Astrocyte (in vitro differentiated cells and primary cell): ENCODE results near the gene PAFAH1B1.

ENCODE experiments used
- EZH2 ChIP-seq: IDR thresholded peaks from 2 replicates; pipeline ENCODE4 v1.6.1; 2012; ENCODE audit warnings: mild to moderate bottlenecking, low read length, inconsistent platforms; ENCODE audit not compliant: insufficient read depth
- TF ChIP-seq, protein P1 (sequence below): IDR thresholded peaks from 2 replicates; pipeline ENCODE4 v1.5.1; 2011; ENCODE audit warnings: low read depth, mild to moderate bottlenecking, inconsistent platforms, low read length, moderate library complexity; ENCODE audit not compliant: insufficient read depth

DNA sequence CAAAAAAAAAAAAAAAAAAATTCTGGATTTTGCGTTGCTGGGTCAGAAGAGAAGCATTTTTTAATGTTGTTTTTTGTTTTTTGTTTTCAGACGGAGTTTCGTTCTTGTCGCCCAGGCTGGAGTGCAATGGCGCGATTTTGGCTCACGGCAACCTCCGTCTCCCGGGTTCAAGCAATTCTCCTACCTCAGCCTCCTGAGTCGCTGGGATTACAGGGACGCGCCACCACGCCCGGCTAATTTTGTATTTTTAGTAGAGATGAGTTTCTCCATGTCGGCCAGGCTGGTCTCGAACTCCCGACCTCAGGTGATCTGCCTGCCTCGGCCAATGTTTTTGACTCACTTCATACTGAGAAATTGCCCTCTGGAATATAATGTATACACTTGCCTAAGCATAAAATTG, 11.0 kb upstream of the PAFAH1B1 start:
- TF ChIP-seq, protein P1, sequence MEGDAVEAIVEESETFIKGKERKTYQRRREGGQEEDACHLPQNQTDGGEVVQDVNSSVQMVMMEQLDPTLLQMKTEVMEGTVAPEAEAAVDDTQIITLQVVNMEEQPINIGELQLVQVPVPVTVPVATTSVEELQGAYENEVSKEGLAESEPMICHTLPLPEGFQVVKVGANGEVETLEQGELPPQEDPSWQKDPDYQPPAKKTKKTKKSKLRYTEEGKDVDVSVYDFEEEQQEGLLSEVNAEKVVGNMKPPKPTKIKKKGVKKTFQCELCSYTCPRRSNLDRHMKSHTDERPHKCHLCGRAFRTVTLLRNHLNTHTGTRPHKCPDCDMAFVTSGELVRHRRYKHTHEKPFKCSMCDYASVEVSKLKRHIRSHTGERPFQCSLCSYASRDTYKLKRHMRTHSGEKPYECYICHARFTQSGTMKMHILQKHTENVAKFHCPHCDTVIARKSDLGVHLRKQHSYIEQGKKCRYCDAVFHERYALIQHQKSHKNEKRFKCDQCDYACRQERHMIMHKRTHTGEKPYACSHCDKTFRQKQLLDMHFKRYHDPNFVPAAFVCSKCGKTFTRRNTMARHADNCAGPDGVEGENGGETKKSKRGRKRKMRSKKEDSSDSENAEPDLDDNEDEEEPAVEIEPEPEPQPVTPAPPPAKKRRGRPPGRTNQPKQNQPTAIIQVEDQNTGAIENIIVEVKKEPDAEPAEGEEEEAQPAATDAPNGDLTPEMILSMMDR: no peak
- TF ChIP-seq EZH2: no peak
